PFSK-1 (cell line): ENCODE measurements around the gene APBB2.

Experiments used
- POLR2AphosphoS5 ChIP-seq: IDR thresholded peaks from 2 replicates; pipeline ENCODE4 v1.6.1; 2012; ENCODE audit warnings: low read depth, mild to moderate bottlenecking, control low read depth, low read length, moderate library complexity
- TAF1 ChIP-seq: IDR thresholded peaks from 2 replicates; pipeline ENCODE4 v1.6.1; 2012; ENCODE audit warnings: low read length, control low read depth, borderline replicate concordance; ENCODE audit not compliant: insufficient read depth
- TF ChIP-seq, protein P1 (sequence below), 2 experiments: IDR thresholded peaks; 2 replicates each; pipeline versions ENCODE4 v1.6.1 to v1.8.0; 2011 to 2012; ENCODE audit warnings: low read depth in 2 of 2, low read length in 2 of 2, control low read depth in 1 of 2, inconsistent platforms in 1 of 2, mild to moderate bottlenecking in 1 of 2, moderate library complexity in 1 of 2; ENCODE audit not compliant: insufficient read depth in 1 of 2

DNA sequence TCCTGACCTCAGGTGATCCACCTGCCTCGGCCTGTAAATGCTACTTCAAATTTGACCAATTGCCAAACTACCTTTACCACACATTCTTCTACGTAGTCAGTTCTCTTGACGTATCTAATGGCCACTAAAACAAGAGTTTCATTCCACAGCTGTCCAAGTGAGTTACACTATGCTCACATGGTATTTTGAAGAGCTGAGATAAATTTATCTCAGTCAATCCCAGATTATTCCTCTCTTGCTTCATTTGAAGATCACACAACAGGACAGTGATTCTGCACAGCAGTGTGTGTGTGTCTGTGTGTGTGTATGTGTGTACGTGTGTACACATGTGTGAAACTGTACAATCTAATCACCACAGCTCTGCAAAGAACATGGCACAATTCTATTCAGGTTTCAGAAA, 133.4 kb downstream of the APBB2 start:
- TF ChIP-seq, protein P1, sequence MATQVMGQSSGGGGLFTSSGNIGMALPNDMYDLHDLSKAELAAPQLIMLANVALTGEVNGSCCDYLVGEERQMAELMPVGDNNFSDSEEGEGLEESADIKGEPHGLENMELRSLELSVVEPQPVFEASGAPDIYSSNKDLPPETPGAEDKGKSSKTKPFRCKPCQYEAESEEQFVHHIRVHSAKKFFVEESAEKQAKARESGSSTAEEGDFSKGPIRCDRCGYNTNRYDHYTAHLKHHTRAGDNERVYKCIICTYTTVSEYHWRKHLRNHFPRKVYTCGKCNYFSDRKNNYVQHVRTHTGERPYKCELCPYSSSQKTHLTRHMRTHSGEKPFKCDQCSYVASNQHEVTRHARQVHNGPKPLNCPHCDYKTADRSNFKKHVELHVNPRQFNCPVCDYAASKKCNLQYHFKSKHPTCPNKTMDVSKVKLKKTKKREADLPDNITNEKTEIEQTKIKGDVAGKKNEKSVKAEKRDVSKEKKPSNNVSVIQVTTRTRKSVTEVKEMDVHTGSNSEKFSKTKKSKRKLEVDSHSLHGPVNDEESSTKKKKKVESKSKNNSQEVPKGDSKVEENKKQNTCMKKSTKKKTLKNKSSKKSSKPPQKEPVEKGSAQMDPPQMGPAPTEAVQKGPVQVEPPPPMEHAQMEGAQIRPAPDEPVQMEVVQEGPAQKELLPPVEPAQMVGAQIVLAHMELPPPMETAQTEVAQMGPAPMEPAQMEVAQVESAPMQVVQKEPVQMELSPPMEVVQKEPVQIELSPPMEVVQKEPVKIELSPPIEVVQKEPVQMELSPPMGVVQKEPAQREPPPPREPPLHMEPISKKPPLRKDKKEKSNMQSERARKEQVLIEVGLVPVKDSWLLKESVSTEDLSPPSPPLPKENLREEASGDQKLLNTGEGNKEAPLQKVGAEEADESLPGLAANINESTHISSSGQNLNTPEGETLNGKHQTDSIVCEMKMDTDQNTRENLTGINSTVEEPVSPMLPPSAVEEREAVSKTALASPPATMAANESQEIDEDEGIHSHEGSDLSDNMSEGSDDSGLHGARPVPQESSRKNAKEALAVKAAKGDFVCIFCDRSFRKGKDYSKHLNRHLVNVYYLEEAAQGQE (IDR thresholded peaks at IDR 0.05; ENCODE audit: insufficient read depth in 1 of 2, low read depth in 2 of 2, low read length in 2 of 2) = no peak
- TF ChIP-seq POLR2AphosphoS5 (no peak), TAF1 (no peak)
